Cerebellar cortex (tissue), 1 donor: Measurements from ENCODE around the gene SALL3.

Source experiments
- DNase-seq: peaks from one replicate; pipeline ENCODE4 v3.0.0-alpha.2; 2015; ENCODE audit warnings: low spot score

SALL3 gene

GRCh38 chr18:78980777-78981380 lies 1.3 kb downstream of the SALL3 start:
- DNase-seq, result no peak

GRCh38 chr18:78981394-78981831 lies 1.8 kb downstream of the SALL3 start:
- DNase-seq, result no peak

- no peak for DNase-seq
These were observed 2.5 kb downstream of the SALL3 start for GRCh38 chr18:78981989-78982620.

GRCh38 chr18:78983512-78983911 lies 3.9 kb downstream of the SALL3 start:
- no peak for DNase-seq

DNA sequence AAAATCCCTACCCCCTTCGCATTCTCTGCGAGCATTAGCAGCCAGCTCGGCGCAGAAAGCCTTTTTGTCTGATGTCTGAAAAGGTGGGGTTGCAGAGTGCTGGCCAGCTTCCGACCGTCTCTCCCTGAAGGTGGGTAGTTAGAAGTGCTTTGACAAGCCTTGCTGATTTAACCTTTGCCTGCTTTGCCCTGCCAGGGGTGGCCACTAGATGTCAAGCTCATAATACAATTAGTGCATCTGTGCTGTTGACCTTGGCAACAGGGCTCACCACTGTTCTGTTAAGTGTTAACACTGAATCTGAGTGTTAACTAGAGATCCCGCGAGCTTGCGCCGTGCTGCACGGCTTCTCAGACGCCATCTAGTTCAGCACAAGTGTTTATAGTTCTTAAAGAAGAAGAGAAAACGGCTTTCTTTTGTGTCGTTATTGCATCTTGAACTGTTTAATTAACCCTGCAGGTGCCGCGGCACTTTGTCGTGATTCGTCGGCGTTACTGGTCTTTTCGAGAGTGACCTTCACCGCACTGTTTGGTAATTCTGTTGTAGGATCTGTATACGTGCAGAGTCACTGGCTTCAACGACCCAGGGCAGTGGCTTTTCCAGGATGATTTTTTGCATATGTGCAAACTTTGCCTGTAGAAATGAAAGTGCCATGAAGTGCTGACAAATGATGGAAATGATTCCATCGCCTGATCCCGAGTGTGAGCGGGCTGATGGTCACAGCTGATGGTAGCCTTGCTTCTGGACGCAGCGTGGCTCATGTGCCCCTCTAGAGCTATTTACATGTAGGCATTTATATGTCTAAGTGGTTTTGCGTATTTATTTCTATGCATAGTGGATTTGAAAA lies 5.5 kb downstream of the SALL3 start:
- DNase-seq, result peak; percentile 10

DNA sequence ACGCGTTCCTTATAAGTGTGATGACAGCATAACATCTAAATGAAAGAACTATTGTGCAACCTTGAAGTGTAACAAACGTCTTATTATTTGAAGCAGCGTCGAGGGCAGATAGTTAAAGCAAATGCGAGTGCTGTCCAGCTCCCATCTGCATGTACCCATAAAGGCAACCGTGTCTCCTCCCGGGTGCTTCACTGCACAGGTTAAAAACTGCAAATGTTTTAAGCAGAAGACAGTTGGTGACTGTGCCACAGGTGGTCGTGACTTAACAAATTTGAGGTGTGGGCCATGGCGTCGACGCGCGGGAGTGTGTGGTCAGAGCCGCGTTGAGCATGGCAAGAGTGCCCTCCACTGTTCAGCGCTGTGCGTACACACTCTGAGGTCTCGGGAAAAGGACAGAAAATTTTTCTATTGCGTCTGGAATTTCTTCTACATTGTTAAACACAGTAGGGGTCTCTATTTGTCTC lies 6.4 kb downstream of the SALL3 start:
- peak; percentile 14 for DNase-seq

- DNase-seq, result no peak
These were observed 11.8 kb downstream of the SALL3 start for GRCh38 chr18:78991446-78991845.

GRCh38 chr18:78992041-78993011 lies 12.7 kb downstream of the SALL3 start:
- no peak for DNase-seq

GRCh38 chr18:78993014-78993926 lies 13.7 kb downstream of the SALL3 start:
- no peak for DNase-seq

GRCh38 chr18:78994000-78994399 lies 14.4 kb downstream of the SALL3 start:
- no peak for DNase-seq

- no peak for DNase-seq
These were observed 14.9 kb downstream of the SALL3 start for GRCh38 chr18:78994531-78994930.

- no peak for DNase-seq
These were observed 15.5 kb downstream of the SALL3 start for GRCh38 chr18:78994977-78995582.

- no peak for DNase-seq
These were observed 16.2 kb downstream of the SALL3 start for GRCh38 chr18:78995740-78996395.

GRCh38 chr18:78996741-78997490 lies 17.3 kb downstream of the SALL3 start:
- no peak for DNase-seq

- no peak for DNase-seq
These were observed 18.9 kb downstream of the SALL3 start for GRCh38 chr18:78998371-78999071.

DNA sequence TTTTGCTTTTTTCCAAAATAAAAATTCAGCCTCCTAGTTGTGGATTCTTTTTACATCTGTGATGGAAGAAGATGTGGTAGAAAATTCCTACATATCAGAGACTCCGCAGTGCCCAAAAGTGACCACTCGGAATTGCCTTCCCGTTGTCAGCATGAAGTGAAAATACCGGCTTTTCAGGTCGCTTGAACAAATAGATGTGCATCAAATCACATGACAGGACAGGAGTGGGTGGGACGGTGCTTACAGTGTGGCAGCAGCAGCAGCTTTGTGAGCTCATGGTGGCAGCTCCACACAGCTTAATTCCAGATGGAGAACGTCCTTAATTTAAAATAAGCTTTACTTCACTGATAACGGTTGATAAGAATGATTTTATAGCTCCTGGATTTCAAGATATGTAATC lies 20.3 kb downstream of the SALL3 start:
- no peak for DNase-seq

DNA sequence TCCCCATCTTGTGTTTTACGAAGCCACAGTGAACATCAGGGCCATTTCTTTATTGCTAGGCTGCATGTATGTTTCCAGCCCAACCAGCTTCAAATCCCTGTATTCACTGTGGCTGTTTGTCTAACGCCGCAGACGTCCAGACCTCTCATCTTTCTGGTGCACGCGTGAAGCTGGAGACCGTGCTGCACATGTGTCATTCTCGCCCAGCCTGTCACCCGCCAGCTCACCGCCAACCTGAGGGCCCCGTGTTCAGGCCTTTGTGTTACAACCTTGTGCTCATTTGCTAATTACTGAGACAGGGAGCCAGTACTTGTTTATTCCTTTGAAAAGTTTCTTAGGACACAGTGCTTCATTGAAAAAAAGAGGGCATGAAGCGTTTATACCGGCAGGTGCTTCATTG lies 21.4 kb downstream of the SALL3 start:
- no peak for DNase-seq

DNA sequence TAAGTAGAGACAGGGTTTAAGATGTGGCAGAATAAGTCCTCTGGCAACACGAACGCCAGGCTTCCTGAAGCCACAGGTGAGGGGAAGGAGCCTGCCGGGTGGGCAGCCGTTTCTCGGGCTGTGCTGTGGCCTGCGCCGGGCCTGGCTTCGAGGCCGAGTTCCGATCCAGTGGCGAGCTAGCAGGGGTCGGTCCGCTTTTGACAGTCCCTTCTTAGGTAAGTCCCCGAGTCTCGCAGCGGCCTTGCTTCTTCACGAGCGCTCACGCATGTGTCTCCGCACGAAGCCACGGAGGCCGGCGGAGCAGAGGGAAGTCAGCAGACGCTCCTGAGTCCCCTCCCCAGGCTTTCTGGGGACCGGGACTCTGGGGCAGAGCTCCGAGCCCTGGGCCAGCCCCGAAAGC lies 26.0 kb downstream of the SALL3 start:
- no peak for DNase-seq
